ENCODE data around the gene MAP4.

DNA sequence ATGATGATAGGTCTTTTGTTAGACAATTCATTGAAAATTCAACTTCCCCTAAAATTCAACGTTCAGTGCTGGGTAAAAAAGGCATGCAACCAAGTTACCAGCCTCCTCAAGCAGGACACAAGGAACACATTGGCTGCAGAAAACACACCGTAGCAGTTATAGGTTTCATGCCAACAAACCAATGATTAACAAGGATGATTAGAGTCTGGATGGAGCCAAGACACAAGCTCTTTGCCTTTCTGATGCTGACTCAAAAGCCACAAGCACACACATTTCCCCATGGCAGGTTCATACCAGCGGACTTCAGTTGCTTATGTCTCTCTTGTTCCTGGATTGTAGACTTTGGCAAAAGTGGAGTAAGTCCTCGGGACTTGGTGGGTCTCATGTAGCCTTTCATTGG is 107.5 kb downstream of the MAP4 start:
- TF ChIP-seq EZH2phosphoT487 (IDR thresholded peaks at IDR 0.05; ENCODE audit: insufficient read depth, low read depth) (no peak), EZH2 (IDR thresholded peaks at IDR 0.05; ENCODE audit: insufficient read depth, poor library complexity, severe bottlenecking) (no peak)

All from GM23248 (cell line).